Tongue (tissue), 2 donors: ENCODE measurements around the gene WNT5B. TPM values are rescaled to one million over a fixed set of nuclear protein-coding genes. Genes with fewer than 3 reads are reported as not detected.

Experiments
- DNase-seq: peaks from one replicate; pipeline ENCODE4 v3.0.0-alpha.2; 2015
- total RNA-seq: library from RNA; depleted of rRNA; stranded (reverse); fragments of >200 nt; gene quantifications from one replicate; pipeline ENCODE4 v1.2.3, GENCODE V29; 2014

Gene WNT5B
- 16.1 TPM for total RNA-seq

DNA sequence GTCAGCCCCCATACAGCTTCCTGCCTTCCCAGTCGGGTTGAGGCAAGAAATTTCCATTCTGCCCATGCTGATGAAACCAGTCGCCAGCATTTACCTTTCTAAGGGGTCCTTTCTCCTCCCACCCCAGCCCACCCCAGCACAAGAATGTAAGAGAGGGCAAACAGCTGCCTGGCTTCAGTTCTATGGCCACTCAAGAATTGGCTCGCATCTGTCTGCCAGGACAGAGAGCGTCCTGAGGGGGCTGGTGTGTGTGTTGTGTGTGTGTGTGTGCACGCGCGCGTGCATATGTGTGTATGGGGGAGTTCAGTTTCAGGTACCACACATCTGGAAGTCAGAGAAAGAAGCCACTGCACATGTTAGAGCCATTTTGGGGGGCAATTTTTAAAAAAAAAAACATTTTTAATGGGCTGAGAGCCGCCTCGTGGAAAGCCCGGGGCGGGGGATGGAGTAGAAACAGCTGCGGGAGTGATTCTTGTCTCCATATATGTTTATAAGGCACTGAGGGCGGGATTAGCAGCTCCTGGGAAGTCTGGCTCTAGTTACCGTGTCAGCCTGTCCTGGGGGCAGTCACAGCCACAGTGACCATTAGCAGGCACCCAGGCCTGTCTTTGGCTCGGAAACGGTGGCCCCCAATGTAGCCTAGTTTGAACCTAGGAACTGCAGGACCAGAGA lies at the start of gene WNT5B:
Gene WNT5B, plus strand, starts transcription at position 566 of the 672 bp plus-strand sequence. CDS start 2,124 bp downstream, outside the sequence.
- DNase-seq = peak; percentile 60

GRCh38 chr12:1579651-1580435 lies 49.2 kb upstream of the WNT5B start:
- DNase-seq = no peak

DNA sequence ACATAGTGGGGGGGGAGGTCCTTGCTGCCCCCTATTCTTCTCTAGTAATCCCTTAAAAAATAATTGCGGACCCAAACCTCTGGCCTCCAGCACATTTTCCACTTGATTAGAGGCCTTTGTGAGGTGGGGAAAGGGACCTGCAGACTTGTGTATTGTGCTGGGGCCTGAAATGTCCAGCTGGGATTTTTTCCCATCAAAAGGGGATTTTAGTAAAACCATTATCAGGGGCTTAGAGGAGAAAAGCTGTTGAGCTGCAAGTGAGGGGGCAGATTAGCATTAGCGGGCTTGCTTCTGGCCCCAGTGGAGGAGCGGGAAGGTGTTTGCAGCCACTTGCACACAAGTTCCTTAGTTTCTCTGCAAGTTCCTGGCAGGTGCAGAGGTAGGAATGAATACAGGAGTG lies 48.5 kb upstream of the WNT5B start:
- no peak for DNase-seq

GRCh38 chr12:1581973-1582708 lies 46.9 kb upstream of the WNT5B start:
- no peak for DNase-seq

DNA sequence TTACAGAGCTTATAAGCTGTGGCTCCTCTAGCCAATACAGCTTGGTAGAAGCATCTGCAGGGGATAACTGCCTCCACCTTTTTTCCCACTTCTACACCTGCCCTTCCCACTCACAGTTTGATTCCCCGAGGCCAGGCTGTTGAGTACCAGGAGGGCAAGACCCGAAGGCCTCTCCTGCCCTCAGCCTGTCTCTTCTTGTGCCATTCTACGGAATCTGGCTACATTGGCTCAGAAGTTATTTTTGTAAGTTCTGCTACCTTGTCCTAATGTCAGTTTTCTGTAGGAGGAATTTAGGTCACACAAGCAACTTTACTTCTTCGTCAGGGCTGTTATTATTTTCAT lies 46.4 kb upstream of the WNT5B start:
- DNase-seq = no peak

DNA sequence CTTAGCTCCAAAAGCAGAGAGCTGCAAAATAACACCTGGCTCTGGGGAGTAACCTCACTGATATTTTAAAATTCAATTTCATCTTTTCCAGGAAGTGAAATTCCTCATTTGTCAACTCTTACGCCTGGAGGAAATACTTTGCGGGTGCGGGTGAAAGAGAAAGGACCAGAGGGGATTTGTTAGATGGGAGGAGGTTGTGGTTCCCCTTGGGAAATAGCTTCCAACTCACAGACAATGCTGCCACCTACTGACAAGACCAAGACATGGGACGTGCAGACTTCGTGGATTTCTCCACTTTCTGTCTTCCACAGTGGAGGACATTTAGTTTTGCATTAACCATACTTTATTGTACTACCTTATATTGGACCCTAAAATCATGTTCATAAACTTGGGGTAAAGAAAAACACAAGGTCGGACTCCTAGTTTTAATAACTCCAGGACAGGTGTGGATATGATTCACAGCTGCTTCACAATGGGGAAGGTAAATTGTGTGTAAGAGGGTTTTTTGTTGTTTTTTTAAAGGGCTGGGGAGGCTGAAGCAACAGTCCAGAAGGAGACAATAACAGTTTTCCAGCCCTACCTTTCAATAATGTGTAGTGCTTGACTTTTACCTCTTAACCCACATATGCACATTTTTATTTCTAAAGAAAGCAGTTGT lies 45.5 kb upstream of the WNT5B start:
- DNase-seq = peak; percentile 92

GRCh38 chr12:1584326-1584725 lies 44.7 kb upstream of the WNT5B start:
- DNase-seq = no peak

DNA sequence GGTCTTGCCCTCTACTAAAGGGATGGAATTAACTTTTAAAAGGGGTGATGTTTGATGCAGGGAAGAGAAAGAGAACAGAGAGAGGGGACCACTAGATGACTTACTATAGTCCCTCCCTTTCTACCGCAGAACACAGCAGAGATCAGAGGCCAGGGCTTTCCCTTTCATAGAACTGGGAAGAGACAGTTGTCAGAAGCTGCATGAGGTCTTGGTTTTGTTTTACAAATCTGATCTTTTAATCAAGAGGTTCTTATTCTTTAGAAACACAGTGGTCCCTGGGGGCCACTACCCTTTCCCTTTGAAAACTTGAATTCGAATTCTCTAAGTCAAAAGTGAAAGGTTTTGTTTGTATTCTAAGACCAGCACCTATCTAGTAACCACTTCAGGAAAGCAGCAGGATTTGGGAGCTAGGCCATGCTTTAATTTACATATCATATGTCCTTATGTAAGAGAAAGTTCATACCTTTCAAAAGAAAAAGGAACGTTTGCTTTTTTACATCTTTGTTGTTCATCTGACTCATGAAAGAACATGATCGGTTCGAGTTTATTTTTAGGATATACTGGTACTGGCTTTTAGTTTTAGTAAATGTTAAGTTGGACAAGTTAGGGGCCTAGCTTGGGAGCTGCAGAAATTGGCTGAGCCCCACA lies 41.0 kb upstream of the WNT5B start:
- no peak for DNase-seq

DNA sequence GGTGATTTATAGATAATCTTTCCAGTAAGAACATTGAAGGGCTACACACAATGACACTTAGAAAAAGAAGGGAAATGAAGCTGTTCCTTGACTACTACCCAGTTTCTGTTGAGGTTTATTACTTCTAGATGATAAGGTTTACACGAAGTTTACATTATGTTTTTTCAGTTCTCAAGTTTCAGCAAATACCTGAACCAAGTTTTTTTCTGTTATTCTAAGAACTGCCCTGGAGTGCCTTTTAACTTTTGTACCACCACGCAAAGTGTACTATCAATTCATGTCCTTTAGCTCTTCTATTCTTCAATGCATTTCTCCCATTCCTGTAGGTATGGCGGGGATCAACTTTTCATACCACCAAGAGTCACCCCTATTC lies 40.5 kb upstream of the WNT5B start:
- DNase-seq = no peak

DNA sequence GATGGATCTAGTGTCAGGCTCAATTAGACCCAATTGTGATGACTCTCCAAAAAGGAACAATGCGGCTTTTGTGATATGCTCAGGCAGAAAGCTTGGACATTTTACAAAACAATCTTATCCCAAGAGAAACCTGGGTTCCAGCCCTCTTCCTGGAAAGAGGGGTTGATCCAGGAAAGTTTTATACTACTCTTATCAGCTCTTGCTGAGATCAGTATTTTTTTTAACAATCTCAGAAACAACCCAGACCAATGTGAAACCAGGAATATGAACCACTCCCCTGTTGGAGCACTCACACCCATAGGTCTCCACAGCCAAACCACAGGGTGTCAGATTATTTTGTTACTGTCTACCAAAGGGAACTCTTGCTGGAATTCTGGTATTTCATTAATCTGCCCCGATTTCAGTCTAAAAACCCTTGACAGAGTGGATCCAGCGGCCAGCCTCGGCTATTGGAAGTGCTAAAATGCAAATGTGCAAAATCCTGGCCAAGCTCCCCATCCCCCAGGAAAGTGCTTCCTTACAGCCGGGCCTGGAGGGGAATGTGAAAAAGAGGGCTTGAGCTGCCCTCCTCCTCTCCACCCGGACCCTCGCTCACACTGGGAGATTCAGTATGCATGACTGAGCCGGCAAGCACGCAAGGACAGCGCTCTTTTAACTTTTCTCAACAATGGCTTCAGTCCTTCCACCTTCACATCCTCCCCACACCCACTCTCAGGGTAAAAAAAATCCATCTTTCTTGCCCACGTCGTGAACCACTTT lies 38.6 kb upstream of the WNT5B start:
- no peak for DNase-seq

GRCh38 chr12:1591034-1591433 lies 38.0 kb upstream of the WNT5B start:
- no peak for DNase-seq

- DNase-seq = no peak
Measured at GRCh38 chr12:1591543-1591942, 37.5 kb upstream of the WNT5B start.

GRCh38 chr12:1592444-1593173 lies 36.4 kb upstream of the WNT5B start:
- no peak for DNase-seq

DNA sequence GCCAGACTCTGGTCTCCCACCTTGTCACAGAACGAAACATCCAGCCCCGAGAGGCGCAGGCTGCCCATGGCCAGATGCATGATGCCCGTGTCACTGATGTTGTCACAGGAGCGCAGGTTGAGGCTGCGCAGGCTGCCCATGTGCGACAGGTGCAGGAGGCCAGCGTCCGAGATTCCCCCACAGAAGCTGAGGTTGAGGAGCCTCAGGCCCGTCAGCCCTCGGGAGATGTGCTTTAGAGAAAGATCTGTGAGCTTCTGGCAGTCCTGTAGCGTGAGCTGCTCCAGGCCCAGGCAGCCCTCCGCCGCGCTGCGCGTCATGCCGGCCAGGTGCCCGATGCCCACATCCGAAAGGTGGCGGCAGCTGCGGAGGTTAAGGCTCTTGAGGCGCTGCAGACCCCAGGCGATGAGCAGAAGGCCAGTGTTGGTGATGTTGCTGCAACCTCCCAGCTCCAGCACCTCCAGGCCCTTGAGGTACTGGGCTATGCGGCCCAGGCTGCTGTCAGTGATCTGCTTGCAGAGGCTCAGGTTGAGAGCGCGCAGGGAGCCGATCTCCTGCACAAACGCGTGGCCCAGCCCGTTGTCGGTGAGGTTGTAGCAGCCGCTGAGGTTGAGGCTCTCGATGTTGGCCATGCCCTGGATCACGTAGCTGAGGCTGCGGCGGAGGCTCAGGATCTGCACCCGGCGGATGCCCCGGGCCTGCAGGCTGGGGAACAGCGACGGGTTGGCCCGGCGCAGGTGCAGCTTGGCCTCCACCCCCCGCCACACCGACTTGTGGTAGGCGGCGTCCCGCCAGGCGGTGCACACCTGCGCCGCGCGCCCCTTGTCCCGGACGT lies 35.6 kb upstream of the WNT5B start:
- no peak for DNase-seq

GRCh38 chr12:1594006-1594260 lies 35.1 kb upstream of the WNT5B start:
- DNase-seq = no peak

DNA sequence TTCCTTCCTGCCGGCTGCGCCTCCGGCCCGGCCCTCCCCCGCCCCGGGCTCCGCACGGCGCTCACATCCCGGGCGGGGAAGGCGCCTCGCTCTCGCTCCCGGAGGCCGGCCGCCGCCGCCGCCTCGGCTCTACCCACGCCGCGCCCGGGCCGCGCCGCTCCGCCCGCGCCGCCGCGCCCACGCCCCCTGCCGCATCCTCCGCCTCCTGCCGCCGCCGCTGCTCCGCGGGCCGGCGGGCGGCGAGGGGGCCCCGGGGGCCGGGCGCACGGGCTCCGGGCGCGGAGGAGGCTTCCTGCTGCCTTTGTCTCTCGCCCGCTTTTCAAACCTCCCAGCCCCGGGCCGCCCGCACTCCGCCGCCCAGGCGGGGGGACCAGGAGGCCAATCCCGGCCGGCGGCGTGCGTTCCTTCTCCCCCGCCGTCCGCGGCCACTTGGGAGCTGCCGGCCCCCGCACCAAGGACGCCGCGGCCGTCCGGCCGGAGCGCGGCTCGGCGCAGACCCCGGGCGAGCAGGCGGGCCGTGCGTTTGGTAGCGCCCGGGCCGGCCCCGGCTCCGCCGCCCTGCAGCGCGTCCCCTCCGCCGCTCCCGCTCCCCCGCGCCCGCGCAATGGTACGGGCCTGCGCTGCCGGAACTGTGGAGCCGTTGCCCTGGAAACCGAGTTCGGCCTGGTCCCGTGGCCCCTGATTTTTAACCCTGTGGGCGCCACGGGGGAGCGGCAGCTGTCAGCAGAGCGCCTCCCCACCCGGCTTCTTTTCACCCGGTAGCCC lies 34.6 kb upstream of the WNT5B start, which contains the start of gene FBXL14:
Gene FBXL14, minus strand, starts transcription at position 321 of the 765 bp plus-strand sequence. CDS start 515 bp downstream, outside the sequence.
- DNase-seq = peak; percentile 96

GRCh38 chr12:1595026-1595561 lies 33.9 kb upstream of the WNT5B start:
- peak; percentile 53 for DNase-seq

GRCh38 chr12:1595690-1596347 lies 33.2 kb upstream of the WNT5B start:
- no peak for DNase-seq
